ENCODE data around the gene SLC16A2.

Gene SLC16A2

GRCh38 chrX:74431797-74432196 lies 10.5 kb downstream of the SLC16A2 start:
- no peak overlapping the region for H3K9ac ChIP-seq (ENCODE audit: low read length)
- no peak overlapping the region for H2AK5ac ChIP-seq (ENCODE audit: low read length, severe bottlenecking)
- H3K4me3 ChIP-seq (ENCODE audit: insufficient read depth in 1 of 2, low read depth in 1 of 2, low read length in 2 of 2): no peak overlapping the region
- 18% methylated on average over 2 of the region's 2 CpGs for WGBS
- no peak overlapping the region for H4K8ac ChIP-seq (ENCODE audit: low read length)
- H3K79me1 ChIP-seq (replicated peaks; ENCODE audit: low read length, poor library complexity, severe bottlenecking): peaks cover 6% of the 10 kb centered on the region
- H2BK5ac ChIP-seq (ENCODE audit: low read depth, low read length, poor library complexity, severe bottlenecking): no peak overlapping the region
- H3K27ac ChIP-seq (ENCODE audit: low read length, poor library complexity, severe bottlenecking): no peak overlapping the region
- H3K4ac ChIP-seq (ENCODE audit: low read depth in 1 of 2, low read length in 2 of 2): no peak overlapping the region
- H4K91ac ChIP-seq (ENCODE audit: low read length): no peak overlapping the region
- no peak overlapping the region for H2BK15ac ChIP-seq (ENCODE audit: low read depth, poor library complexity, severe bottlenecking)
- H3K9me3 ChIP-seq (ENCODE audit: control insufficient read depth, low read length): no peaks in the 10 kb centered on the region
- H3K14ac ChIP-seq (ENCODE audit: low read length in 2 of 2): no peak overlapping the region
- no peak overlapping the region for H2BK120ac ChIP-seq (ENCODE audit: low read depth, low read length)
- DNase-seq: no peak
- no peak overlapping the region for H2AFZ ChIP-seq (ENCODE audit: low read depth, low read length)
- no peak overlapping the region for H3K4me2 ChIP-seq (ENCODE audit: low read length, poor library complexity, severe bottlenecking)
- no peak overlapping the region for H3K18ac ChIP-seq (ENCODE audit: low read depth in 1 of 2, low read length in 2 of 2)
- peaks cover 3% of the 10 kb centered on the region for H3K4me1 ChIP-seq (ENCODE audit: control insufficient read depth, insufficient read depth, low read depth, low read length)
- no peak overlapping the region for H3K23ac ChIP-seq (ENCODE audit: low read length in 2 of 2)
- H3K27me3 ChIP-seq (ENCODE audit: control insufficient read depth in 1 of 2, insufficient read depth in 1 of 2, low read length in 2 of 2): peaks cover 0 to 22% of the 10 kb centered on the region in 2 experiments
- peaks cover 0 to 3% of the 10 kb centered on the region in 2 experiments for H3K36me3 ChIP-seq (ENCODE audit: control insufficient read depth in 1 of 2, insufficient read depth in 2 of 2, low read depth in 1 of 2, low read length in 2 of 2)
- H2BK12ac ChIP-seq (ENCODE audit: low read length in 2 of 2): no peak overlapping the region

DNA sequence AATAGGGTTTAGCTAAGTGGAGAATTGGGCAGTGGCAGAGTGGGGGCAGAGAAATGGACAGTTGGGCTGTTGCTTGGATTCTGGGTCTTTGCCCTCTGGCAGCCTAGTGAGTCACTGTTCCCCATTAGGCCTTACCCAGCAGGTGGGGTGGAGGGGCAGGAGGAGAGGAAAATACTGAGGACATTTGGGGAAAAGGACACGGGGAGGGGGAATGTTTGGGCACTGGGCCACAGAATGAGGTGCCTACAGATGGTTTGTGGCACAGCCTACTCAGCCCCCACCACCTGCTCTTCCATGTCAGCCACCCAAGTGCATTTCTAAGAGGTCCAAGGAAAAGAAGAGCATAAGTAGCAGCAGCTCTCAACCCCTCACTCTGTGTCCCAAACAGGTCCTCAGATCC lies 13.0 kb downstream of the SLC16A2 start:
- Histone ChIP-seq H2BK5ac (ENCODE audit: low read depth, low read length, poor library complexity, severe bottlenecking) (no peak overlapping the region), H3K4ac (ENCODE audit: low read depth in 1 of 2, low read length in 2 of 2) (no peak overlapping the region), H3K4me3 (ENCODE audit: insufficient read depth in 1 of 2, low read depth in 1 of 2, low read length in 2 of 2) (no peak overlapping the region), H4K91ac (ENCODE audit: low read length) (no peak overlapping the region), H2BK120ac (ENCODE audit: low read depth, low read length) (no peak overlapping the region), H3K27ac (ENCODE audit: low read length, poor library complexity, severe bottlenecking) (no peak overlapping the region), H3K27me3 (ENCODE audit: control insufficient read depth in 1 of 2, insufficient read depth in 1 of 2, low read length in 2 of 2) (peaks cover 0 to 18% of the 10 kb centered on the region in 2 experiments), H3K79me1 (replicated peaks; ENCODE audit: low read length, poor library complexity, severe bottlenecking) (peaks cover 6% of the 10 kb centered on the region), H3K14ac (ENCODE audit: low read length in 2 of 2) (no peak overlapping the region), H3K4me2 (ENCODE audit: low read length, poor library complexity, severe bottlenecking) (no peak overlapping the region), H3K9ac (ENCODE audit: low read length) (no peak overlapping the region), H2BK12ac (ENCODE audit: low read length in 2 of 2) (no peak overlapping the region), H3K4me1 (ENCODE audit: control insufficient read depth, insufficient read depth, low read depth, low read length) (peaks cover 3% of the 10 kb centered on the region), H2BK15ac (ENCODE audit: low read depth, poor library complexity, severe bottlenecking) (no peak overlapping the region), H3K23ac (ENCODE audit: low read length in 2 of 2) (no peak overlapping the region), H3K36me3 (ENCODE audit: control insufficient read depth in 1 of 2, insufficient read depth in 2 of 2, low read depth in 1 of 2, low read length in 2 of 2) (no peaks in the 10 kb centered on the region), H3K18ac (ENCODE audit: low read depth in 1 of 2, low read length in 2 of 2) (no peak overlapping the region), H2AFZ (ENCODE audit: low read depth, low read length) (no peak overlapping the region), H2AK5ac (ENCODE audit: low read length, severe bottlenecking) (no peak overlapping the region), H4K8ac (ENCODE audit: low read length) (no peak overlapping the region), H3K9me3 (ENCODE audit: control insufficient read depth, low read length) (no peaks in the 10 kb centered on the region)
- WGBS: no CpG with 5 or more reads among the region's 1 CpG
- DNase-seq: no peak

- no peak overlapping the region for H2BK12ac ChIP-seq (ENCODE audit: low read length in 2 of 2)
- H2BK15ac ChIP-seq (ENCODE audit: low read depth, poor library complexity, severe bottlenecking): no peak overlapping the region
- H2AFZ ChIP-seq (ENCODE audit: low read depth, low read length): no peak overlapping the region
- H3K79me1 ChIP-seq (replicated peaks; ENCODE audit: low read length, poor library complexity, severe bottlenecking): peaks cover 1% of the 10 kb centered on the region
- no peak overlapping the region for H3K27ac ChIP-seq (ENCODE audit: low read length, poor library complexity, severe bottlenecking)
- no peak overlapping the region for H3K4ac ChIP-seq (ENCODE audit: low read depth in 1 of 2, low read length in 2 of 2)
- H2BK120ac ChIP-seq (ENCODE audit: low read depth, low read length): no peak overlapping the region
- no peak overlapping the region for H4K91ac ChIP-seq (ENCODE audit: low read length)
- no peak overlapping the region for H3K9ac ChIP-seq (ENCODE audit: low read length)
- peaks cover 0 to 11% of the 10 kb centered on the region in 2 experiments for H3K27me3 ChIP-seq (ENCODE audit: control insufficient read depth in 1 of 2, insufficient read depth in 1 of 2, low read length in 2 of 2)
- no peak overlapping the region for H2BK5ac ChIP-seq (ENCODE audit: low read depth, low read length, poor library complexity, severe bottlenecking)
- no peak overlapping the region for H3K4me2 ChIP-seq (ENCODE audit: low read length, poor library complexity, severe bottlenecking)
- H3K18ac ChIP-seq (ENCODE audit: low read depth in 1 of 2, low read length in 2 of 2): no peak overlapping the region
- no peak overlapping the region for H3K23ac ChIP-seq (ENCODE audit: low read length in 2 of 2)
- WGBS: no CpG with 5 or more reads among the region's 2 CpGs
- no peak for DNase-seq
- H3K4me3 ChIP-seq (ENCODE audit: insufficient read depth in 1 of 2, low read depth in 1 of 2, low read length in 2 of 2): no peak overlapping the region
- no peak overlapping the region for H3K14ac ChIP-seq (ENCODE audit: low read length in 2 of 2)
- no peaks in the 10 kb centered on the region for H3K9me3 ChIP-seq (ENCODE audit: control insufficient read depth, low read length)
- H3K36me3 ChIP-seq (ENCODE audit: control insufficient read depth in 1 of 2, insufficient read depth in 2 of 2, low read depth in 1 of 2, low read length in 2 of 2): no peaks in the 10 kb centered on the region
- no peak overlapping the region for H2AK5ac ChIP-seq (ENCODE audit: low read length, severe bottlenecking)
- H4K8ac ChIP-seq (ENCODE audit: low read length): no peak overlapping the region
- peaks cover 3% of the 10 kb centered on the region for H3K4me1 ChIP-seq (ENCODE audit: control insufficient read depth, insufficient read depth, low read depth, low read length)
These were observed 16.2 kb downstream of the SLC16A2 start for GRCh38 chrX:74437530-74437929.

DNA sequence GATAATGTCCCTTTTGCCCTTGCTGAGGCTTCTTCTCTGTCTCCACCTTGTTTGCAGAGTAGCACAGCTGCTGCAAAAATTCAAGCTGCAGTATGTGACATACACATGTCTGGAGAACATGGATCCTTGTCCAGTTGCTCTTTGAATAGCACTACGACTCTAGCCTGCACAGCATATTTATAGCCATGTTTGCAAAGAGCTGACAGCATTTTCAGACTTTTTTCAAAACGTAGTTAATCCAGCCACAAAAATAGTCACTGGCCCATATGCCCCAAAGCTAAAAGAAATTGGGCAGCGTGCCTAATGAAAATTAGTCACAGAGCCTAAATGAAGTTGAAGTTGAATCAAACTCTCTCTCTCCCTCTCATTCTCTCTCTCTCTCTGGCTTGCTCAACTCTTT lies 17.5 kb downstream of the SLC16A2 start:
- H3K14ac ChIP-seq (ENCODE audit: low read length in 2 of 2): no peak overlapping the region
- no peak overlapping the region for H4K91ac ChIP-seq (ENCODE audit: low read length)
- no peaks in the 10 kb centered on the region for H3K36me3 ChIP-seq (ENCODE audit: control insufficient read depth in 1 of 2, insufficient read depth in 2 of 2, low read depth in 1 of 2, low read length in 2 of 2)
- H3K18ac ChIP-seq (ENCODE audit: low read depth in 1 of 2, low read length in 2 of 2): no peak overlapping the region
- H3K27ac ChIP-seq (ENCODE audit: low read length, poor library complexity, severe bottlenecking): no peak overlapping the region
- H3K27me3 ChIP-seq (ENCODE audit: control insufficient read depth in 1 of 2, insufficient read depth in 1 of 2, low read length in 2 of 2): peaks cover 0 to 11% of the 10 kb centered on the region in 2 experiments
- H2BK120ac ChIP-seq (ENCODE audit: low read depth, low read length): no peak overlapping the region
- no peak overlapping the region for H3K23ac ChIP-seq (ENCODE audit: low read length in 2 of 2)
- H2BK15ac ChIP-seq (ENCODE audit: low read depth, poor library complexity, severe bottlenecking): no peak overlapping the region
- no peak overlapping the region for H3K4me2 ChIP-seq (ENCODE audit: low read length, poor library complexity, severe bottlenecking)
- no peak overlapping the region for H2AK5ac ChIP-seq (ENCODE audit: low read length, severe bottlenecking)
- no peak for DNase-seq
- no peak overlapping the region for H3K4ac ChIP-seq (ENCODE audit: low read depth in 1 of 2, low read length in 2 of 2)
- no peak overlapping the region for H2AFZ ChIP-seq (ENCODE audit: low read depth, low read length)
- no peaks in the 10 kb centered on the region for H3K9me3 ChIP-seq (ENCODE audit: control insufficient read depth, low read length)
- H3K4me1 ChIP-seq (ENCODE audit: control insufficient read depth, insufficient read depth, low read depth, low read length): peaks cover 5% of the 10 kb centered on the region
- H3K79me1 ChIP-seq (replicated peaks; ENCODE audit: low read length, poor library complexity, severe bottlenecking): peaks cover 1% of the 10 kb centered on the region
- H2BK12ac ChIP-seq (ENCODE audit: low read length in 2 of 2): no peak overlapping the region
- H4K8ac ChIP-seq (ENCODE audit: low read length): no peak overlapping the region
- H2BK5ac ChIP-seq (ENCODE audit: low read depth, low read length, poor library complexity, severe bottlenecking): no peak overlapping the region
- 56% methylated on average over 3 of the region's 3 CpGs for WGBS
- H3K4me3 ChIP-seq (ENCODE audit: insufficient read depth in 1 of 2, low read depth in 1 of 2, low read length in 2 of 2): no peak overlapping the region
- H3K9ac ChIP-seq (ENCODE audit: low read length): no peak overlapping the region
